K562 treated with DMSO at 1 percent for 4 hours (cell line): ENCODE results near the gene GPALPP1. TPM values are rescaled to one million over a fixed set of nuclear protein-coding genes. Genes with fewer than 3 reads are reported as not detected.

ENCODE experiments used
- total RNA-seq: library from RNA; unstranded; fragments of 300-600 nt; gene quantifications from 2 replicates; pipeline ENCODE4 v1.2.3, GENCODE V29; 2022; ENCODE audit not compliant: insufficient read depth

The GPALPP1 gene
- total RNA-seq, result 10.4 and 12.6 TPM in 2 replicates

GRCh38 chr13:44989071-44989889 lies at the start of gene GPALPP1, which contains the start of gene NUFIP1:
Gene GPALPP1 (plus strand): TSS chr13:44989538. CDS start chr13:44989655, 117 bp downstream.
Gene NUFIP1 (minus strand): TSS chr13:44989471. CDS start chr13:44989436, 35 bp downstream.

Other genes with a start within 250 kb of the GPALPP1 start
- gene NUFIP1, start 67 bp upstream of the GPALPP1 start, total RNA-seq, result 2.2 and 2.5 TPM in 2 replicates
- gene GTF2F2, start 131.0 kb downstream of the GPALPP1 start, total RNA-seq, result 13.2 and 13.9 TPM in 2 replicates
- gene KCTD4, start 211.5 kb downstream of the GPALPP1 start, total RNA-seq, result not detected in 2 replicates